HepG2 (cell line): ENCODE results near the gene NDUFB3. TPM values are rescaled to one million over a fixed set of nuclear protein-coding genes. Genes with fewer than 3 reads are reported as not detected.
A peak's percentile ranks its signal among the peaks of the same experiment; 100 is the strongest.

ENCODE experiments used
- FOXK2 ChIP-seq: fragments of 450-650 bp; IDR thresholded peaks from 2 replicates; pipeline ENCODE4 v1.6.1; 2016
- FOXO1 ChIP-seq: sonication (generic); formaldehyde crosslinking; IDR thresholded peaks from 2 replicates; pipeline ENCODE4 v1.4.0; 2020; ENCODE audit warnings: missing genetic modification reagents
- HDAC6 ChIP-seq: fragments of 200-600 bp; sonication (generic); IDR thresholded peaks from 2 replicates; pipeline ENCODE4 v1.7.0; 2017; ENCODE audit warnings: mild to moderate bottlenecking, antibody characterized with exemption, low read length, low read depth
- MXD4 ChIP-seq: IDR thresholded peaks from 2 replicates; pipeline ENCODE4 v1.6.1; 2016; ENCODE audit warnings: mild to moderate bottlenecking, missing biosample characterization, missing genetic modification reagents
- NFYB ChIP-seq: sonication (generic); formaldehyde crosslinking; IDR thresholded peaks from 2 replicates; pipeline ENCODE4 v1.4.0; 2020; ENCODE audit warnings: missing genetic modification reagents
- PCBP2 ChIP-seq: fragments of 200-400 bp; formaldehyde crosslinking; optimal IDR thresholded peaks from 2 replicates; pipeline ENCODE3; 2018; ENCODE audit warnings: low read length, low read depth; ENCODE audit not compliant: poor library complexity, severe bottlenecking
- SCMH1 ChIP-seq: sonication (generic); formaldehyde crosslinking; IDR thresholded peaks from 2 replicates; pipeline ENCODE4 v1.9.0; 2021; ENCODE audit warnings: missing genetic modification reagents, mild to moderate bottlenecking, borderline replicate concordance
- SMC3 ChIP-seq: IDR thresholded peaks from 2 replicates; pipeline ENCODE4 v1.6.1; 2011; ENCODE audit warnings: low read length, improper control_type of control experiment
- SP140L ChIP-seq: sonication (generic); formaldehyde crosslinking; IDR thresholded peaks from 2 replicates; pipeline ENCODE4 v1.4.0; 2020; ENCODE audit warnings: missing genetic modification reagents, borderline replicate concordance
- SRSF1 ChIP-seq: fragments of 200-400 bp; formaldehyde crosslinking; optimal IDR thresholded peaks from 2 replicates; pipeline ENCODE3; 2017; ENCODE audit warnings: mild to moderate bottlenecking, low read depth, low read length, moderate library complexity
- TGIF2 ChIP-seq: IDR thresholded peaks from 2 replicates; pipeline ENCODE4 v1.6.1; 2016; ENCODE audit warnings: control low read depth, missing compliant biosample characterization
- THYN1 ChIP-seq: sonication (generic); formaldehyde crosslinking; IDR thresholded peaks from 2 replicates; pipeline ENCODE4 v1.8.1; 2023; ENCODE audit warnings: low read depth, mild to moderate bottlenecking, moderate library complexity, missing genetic modification reagents, borderline replicate concordance
- ZBTB7A ChIP-seq: sonication (generic); formaldehyde crosslinking; IDR thresholded peaks from 2 replicates; pipeline ENCODE4 v1.8.0; 2022; ENCODE audit warnings: mild to moderate bottlenecking, missing genetic modification reagents
- ZNF34 ChIP-seq: sonication (generic); formaldehyde crosslinking; IDR thresholded peaks from 2 replicates; pipeline ENCODE4 v1.4.0; 2020; ENCODE audit warnings: mild to moderate bottlenecking, missing genetic modification reagents, borderline replicate concordance
- ZNF350 ChIP-seq: sonication (generic); formaldehyde crosslinking; IDR thresholded peaks from 2 replicates; pipeline ENCODE4 v1.4.0; 2020; ENCODE audit warnings: mild to moderate bottlenecking, low read depth, missing genetic modification reagents, borderline replicate concordance
- ZNF589 ChIP-seq: sonication (generic); formaldehyde crosslinking; conservative IDR thresholded peaks from 2 replicates; pipeline ENCODE4 v1.8.0; 2022; ENCODE audit warnings: mild to moderate bottlenecking, moderate library complexity, missing genetic modification reagents
- ZNF660 ChIP-seq: sonication (generic); formaldehyde crosslinking; IDR thresholded peaks from 2 replicates; pipeline ENCODE4 v1.5.1; 2020; ENCODE audit warnings: mild to moderate bottlenecking, low read depth, missing genetic modification reagents, borderline replicate concordance
- ZNF672 ChIP-seq: sonication (generic); formaldehyde crosslinking; IDR thresholded peaks from 2 replicates; pipeline ENCODE4 v1.8.1; 2022; ENCODE audit warnings: missing genetic modification reagents
- ZNF766 ChIP-seq: sonication (generic); formaldehyde crosslinking; IDR thresholded peaks from 2 replicates; pipeline ENCODE4 v1.5.0; 2020; ENCODE audit warnings: missing genetic modification reagents, borderline replicate concordance
- ZNF782 ChIP-seq: sonication (generic); formaldehyde crosslinking; IDR thresholded peaks from 2 replicates; pipeline ENCODE4 v1.4.0; 2020; ENCODE audit warnings: missing genetic modification reagents, mild to moderate bottlenecking, borderline replicate concordance
- polyA plus RNA-seq, 8 experiments: library from polyadenylated mRNA; depleted of rRNA in 3 of 8; stranded (reverse) in 7 of 8; unstranded in 1 of 8; fragments of >200 nt; fragmentation: Illumina TruSeq in 4 of 8; extraction: Trizol in 4 of 8; gene quantifications; 2 replicates each; pipeline versions ENCODE4 v1.2.1 to v1.2.3, GENCODE V29; 2011 to 2016; ENCODE audit warnings: low read depth in 4 of 8, missing spikeins in 1 of 8, mixed read lengths in 1 of 8; ENCODE audit not compliant: insufficient read depth in 1 of 8
- total RNA-seq, 5 experiments: library from RNA; depleted of rRNA; stranded (reverse); fragments of >200 nt; fragmentation: Illumina TruSeq; extraction: Trizol; gene quantifications; 2 replicates each; pipeline ENCODE4 v1.2.3, GENCODE V29; 2016; ENCODE audit warnings: low read depth in 1 of 5
- TF ChIP-seq, protein P1 (sequence below): sonication (generic); formaldehyde crosslinking; IDR thresholded peaks from 2 replicates; pipeline ENCODE4 v1.4.0; 2020; ENCODE audit warnings: missing genetic modification reagents
- TF ChIP-seq, protein P2 (sequence below): IDR thresholded peaks from 2 replicates; pipeline ENCODE4 v1.6.1; 2016; ENCODE audit warnings: control low read depth
- TF ChIP-seq, protein P3 (sequence below): sonication (generic); formaldehyde crosslinking; IDR thresholded peaks from 2 replicates; pipeline ENCODE4 v1.4.0; 2020; ENCODE audit warnings: mild to moderate bottlenecking, low read depth, missing genetic modification reagents
- TF ChIP-seq, protein P4 (sequence below): sonication (generic); formaldehyde crosslinking; IDR thresholded peaks from 2 replicates; pipeline ENCODE4 v1.8.1; 2023; ENCODE audit warnings: mild to moderate bottlenecking, missing genetic modification reagents
- TF ChIP-seq, protein P5 (sequence below): sonication (generic); formaldehyde crosslinking; IDR thresholded peaks from 2 replicates; pipeline ENCODE4 v1.4.0; 2020; ENCODE audit warnings: missing genetic modification reagents

The NDUFB3 gene
- total and polyA plus RNA-seq, 2 of the 13 experiments (the other 11 are each of a cell fraction or from before 2014, with no cell fraction given) = 50.7 to 159 TPM

DNA sequence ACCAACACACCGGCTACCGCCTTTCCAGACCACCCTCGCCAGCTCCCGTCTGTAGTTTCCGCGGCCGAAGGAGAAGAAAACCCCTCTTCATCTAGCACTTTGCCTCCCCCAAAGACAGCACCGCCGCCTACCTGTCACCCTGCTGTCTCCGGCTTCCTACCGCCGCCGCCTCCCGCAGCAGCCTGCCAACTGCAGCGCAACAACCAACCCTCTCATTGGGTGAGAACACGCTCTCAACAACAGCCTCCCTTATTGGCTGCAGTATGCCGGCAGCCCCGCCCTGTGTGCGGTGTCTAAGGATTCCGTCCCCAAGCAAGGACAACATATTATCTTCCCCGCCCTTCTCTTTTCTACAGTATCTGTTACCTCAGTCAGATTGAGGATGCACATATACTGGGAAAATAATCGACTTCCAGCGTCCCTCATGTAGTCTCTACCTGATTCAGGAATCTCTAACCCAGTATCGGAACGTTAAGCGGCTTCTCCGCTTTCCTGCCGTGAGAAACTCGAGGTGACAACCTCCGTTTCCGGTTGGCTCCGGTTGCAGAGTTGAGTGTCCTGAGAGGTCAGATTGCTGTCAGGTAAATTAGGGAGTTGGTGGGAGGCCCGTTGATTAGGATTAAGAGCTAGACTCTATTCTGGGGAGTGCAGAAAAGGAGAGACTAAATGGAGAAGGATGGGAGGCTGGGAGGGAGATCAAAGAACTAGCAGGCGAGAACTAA is at the start of gene NDUFB3, which contains the start of gene HYCC2 (continued):
- TF ChIP-seq ZNF782 (CRISPR knock-in tag) = peak; percentile 79; the same call in 1 of the 2 replicates
- TF ChIP-seq HDAC6 = peak; percentile 42; the same call in 1 of the 2 replicates
- peak; percentile 95 for TF ChIP-seq MXD4 (CRISPR knock-in tag)
- TF ChIP-seq, protein P1, sequence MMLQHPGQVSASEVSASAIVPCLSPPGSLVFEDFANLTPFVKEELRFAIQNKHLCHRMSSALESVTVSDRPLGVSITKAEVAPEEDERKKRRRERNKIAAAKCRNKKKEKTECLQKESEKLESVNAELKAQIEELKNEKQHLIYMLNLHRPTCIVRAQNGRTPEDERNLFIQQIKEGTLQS (CRISPR knock-in tag) = peak; percentile 38; the same call in 1 of the 2 replicates
- TF ChIP-seq SCMH1 (CRISPR knock-in tag) = no peak
- no peak; the same call in 1 of the 2 replicates for TF ChIP-seq ZNF672 (CRISPR knock-in tag)
- TF ChIP-seq ZNF34 (CRISPR knock-in tag) = peak; percentile 92
- TF ChIP-seq NFYB (CRISPR knock-in tag) = peak; percentile 99
- peak; percentile 98 for TF ChIP-seq ZNF589 (CRISPR knock-in tag)
- TF ChIP-seq THYN1 (CRISPR knock-in tag) = no peak
- peak; percentile 46 for TF ChIP-seq SRSF1
- peak; percentile 85 for TF ChIP-seq FOXK2
- TF ChIP-seq FOXO1 (CRISPR knock-in tag) = peak; percentile 14
- TF ChIP-seq ZBTB7A (CRISPR knock-in tag) = peak; percentile 18; the same call in 1 of the 2 replicates
- TF ChIP-seq, protein P2, sequence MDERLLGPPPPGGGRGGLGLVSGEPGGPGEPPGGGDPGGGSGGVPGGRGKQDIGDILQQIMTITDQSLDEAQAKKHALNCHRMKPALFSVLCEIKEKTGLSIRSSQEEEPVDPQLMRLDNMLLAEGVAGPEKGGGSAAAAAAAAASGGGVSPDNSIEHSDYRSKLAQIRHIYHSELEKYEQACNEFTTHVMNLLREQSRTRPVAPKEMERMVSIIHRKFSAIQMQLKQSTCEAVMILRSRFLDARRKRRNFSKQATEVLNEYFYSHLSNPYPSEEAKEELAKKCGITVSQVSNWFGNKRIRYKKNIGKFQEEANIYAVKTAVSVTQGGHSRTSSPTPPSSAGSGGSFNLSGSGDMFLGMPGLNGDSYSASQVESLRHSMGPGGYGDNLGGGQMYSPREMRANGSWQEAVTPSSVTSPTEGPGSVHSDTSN = peak; percentile 45
- TF ChIP-seq, protein P3, sequence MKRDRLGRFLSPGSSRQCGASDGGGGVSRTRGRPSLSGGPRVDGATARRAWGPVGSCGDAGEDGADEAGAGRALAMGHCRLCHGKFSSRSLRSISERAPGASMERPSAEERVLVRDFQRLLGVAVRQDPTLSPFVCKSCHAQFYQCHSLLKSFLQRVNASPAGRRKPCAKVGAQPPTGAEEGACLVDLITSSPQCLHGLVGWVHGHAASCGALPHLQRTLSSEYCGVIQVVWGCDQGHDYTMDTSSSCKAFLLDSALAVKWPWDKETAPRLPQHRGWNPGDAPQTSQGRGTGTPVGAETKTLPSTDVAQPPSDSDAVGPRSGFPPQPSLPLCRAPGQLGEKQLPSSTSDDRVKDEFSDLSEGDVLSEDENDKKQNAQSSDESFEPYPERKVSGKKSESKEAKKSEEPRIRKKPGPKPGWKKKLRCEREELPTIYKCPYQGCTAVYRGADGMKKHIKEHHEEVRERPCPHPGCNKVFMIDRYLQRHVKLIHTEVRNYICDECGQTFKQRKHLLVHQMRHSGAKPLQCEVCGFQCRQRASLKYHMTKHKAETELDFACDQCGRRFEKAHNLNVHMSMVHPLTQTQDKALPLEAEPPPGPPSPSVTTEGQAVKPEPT (CRISPR knock-in tag) = 0 out of 2 replicates have a peak, but pooled peaks have one; percentile 62
- TF ChIP-seq, protein P4, sequence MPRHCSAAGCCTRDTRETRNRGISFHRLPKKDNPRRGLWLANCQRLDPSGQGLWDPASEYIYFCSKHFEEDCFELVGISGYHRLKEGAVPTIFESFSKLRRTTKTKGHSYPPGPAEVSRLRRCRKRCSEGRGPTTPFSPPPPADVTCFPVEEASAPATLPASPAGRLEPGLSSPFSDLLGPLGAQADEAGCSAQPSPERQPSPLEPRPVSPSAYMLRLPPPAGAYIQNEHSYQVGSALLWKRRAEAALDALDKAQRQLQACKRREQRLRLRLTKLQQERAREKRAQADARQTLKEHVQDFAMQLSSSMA = no peak
- no peak for TF ChIP-seq ZNF660 (CRISPR knock-in tag)
- TF ChIP-seq ZNF350 (CRISPR knock-in tag) = peak; percentile 98
- TF ChIP-seq SMC3 = 0 out of 2 replicates have a peak, but pooled peaks have one; percentile 4
- peak; percentile 93 for TF ChIP-seq SP140L (CRISPR knock-in tag)
- no peak; the same call in 1 of the 2 replicates for TF ChIP-seq ZNF766
- TF ChIP-seq, protein P5, sequence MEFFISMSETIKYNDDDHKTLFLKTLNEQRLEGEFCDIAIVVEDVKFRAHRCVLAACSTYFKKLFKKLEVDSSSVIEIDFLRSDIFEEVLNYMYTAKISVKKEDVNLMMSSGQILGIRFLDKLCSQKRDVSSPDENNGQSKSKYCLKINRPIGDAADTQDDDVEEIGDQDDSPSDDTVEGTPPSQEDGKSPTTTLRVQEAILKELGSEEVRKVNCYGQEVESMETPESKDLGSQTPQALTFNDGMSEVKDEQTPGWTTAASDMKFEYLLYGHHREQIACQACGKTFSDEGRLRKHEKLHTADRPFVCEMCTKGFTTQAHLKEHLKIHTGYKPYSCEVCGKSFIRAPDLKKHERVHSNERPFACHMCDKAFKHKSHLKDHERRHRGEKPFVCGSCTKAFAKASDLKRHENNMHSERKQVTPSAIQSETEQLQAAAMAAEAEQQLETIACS (CRISPR knock-in tag) = no peak; the same call in 1 of the 2 replicates
- TF ChIP-seq PCBP2 = no peak
- TF ChIP-seq TGIF2 = peak; percentile 90
